NCI-H187 (cell line): Measurements from ENCODE around the gene TRIO.

Experiments used
- DNase-seq, 2 experiments: peaks; one replicate each; lab custom pipeline; 2025; lab: John Stamatoyannopoulos, UW

TRIO gene

DNA sequence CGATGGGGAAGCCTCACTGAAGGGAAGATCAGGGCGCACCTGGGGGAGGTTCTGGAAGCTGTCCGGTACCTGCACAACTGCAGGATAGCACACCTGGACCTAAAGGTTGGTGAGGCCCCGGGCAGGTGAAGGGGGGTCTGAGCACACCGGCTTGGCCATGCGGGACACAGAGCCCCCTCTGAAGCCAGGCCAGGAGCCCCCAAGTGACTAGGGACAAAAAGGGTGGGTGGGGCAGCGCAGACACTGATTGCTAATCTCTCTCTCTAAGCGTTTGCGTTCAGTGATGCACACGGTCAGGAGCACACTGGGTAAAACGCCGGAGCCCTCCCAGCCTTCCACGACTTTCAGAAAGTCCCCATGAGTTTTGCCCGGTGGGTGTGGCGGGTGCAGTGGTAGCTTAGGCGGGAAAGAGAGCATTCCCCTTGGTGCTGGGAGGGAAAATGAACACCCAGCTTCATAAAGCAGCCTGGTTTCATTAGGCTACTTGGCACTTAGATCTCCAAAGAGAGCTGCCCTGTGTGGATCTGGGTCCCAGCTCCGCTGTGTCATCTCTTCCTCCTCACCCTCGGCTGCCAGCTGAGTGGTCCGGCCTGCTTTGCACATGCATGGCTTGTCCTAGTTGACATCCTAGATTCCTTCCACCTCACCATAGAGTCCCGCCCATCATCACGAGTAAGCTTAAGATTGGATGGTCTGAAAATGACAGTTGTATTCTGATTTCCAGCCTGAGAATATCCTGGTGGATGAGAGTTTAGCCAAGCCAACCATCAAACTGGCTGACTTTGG lies 364.2 kb downstream of the TRIO start:
- DNase-seq = no peak

DNA sequence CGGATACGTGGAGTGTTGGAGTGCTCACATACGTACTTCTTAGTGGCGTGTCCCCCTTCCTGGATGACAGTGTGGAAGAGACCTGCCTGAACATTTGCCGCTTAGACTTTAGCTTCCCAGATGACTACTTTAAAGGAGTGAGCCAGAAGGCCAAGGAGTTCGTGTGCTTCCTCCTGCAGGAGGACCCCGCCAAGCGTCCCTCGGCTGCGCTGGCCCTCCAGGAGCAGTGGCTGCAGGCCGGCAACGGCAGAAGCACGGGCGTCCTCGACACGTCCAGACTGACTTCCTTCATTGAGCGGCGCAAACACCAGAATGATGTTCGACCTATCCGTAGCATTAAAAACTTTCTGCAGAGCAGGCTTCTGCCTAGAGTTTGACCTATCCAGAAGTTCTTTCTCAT lies 364.9 kb downstream of the TRIO start:
- DNase-seq = no peak

DNA sequence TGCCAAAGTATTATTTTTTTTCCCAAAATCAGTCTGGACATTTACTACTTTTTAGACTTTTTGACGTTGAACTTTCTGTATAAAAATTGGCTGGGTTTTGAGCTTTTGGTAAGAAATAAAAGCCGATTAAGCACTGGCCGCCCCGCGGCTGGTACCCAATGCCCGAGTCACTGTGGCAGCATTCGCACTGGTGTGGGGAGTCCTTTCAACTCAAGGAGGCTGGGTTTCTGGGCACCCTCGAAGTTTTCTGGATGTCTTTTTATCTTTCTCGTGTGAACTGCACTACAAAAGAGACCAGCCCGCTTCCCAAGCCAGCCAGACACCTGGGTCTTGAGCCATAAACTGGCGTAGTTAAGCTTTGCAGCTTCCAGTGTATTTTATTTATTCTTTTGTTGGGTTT lies 366.4 kb downstream of the TRIO start:
- no peak for DNase-seq

DNA sequence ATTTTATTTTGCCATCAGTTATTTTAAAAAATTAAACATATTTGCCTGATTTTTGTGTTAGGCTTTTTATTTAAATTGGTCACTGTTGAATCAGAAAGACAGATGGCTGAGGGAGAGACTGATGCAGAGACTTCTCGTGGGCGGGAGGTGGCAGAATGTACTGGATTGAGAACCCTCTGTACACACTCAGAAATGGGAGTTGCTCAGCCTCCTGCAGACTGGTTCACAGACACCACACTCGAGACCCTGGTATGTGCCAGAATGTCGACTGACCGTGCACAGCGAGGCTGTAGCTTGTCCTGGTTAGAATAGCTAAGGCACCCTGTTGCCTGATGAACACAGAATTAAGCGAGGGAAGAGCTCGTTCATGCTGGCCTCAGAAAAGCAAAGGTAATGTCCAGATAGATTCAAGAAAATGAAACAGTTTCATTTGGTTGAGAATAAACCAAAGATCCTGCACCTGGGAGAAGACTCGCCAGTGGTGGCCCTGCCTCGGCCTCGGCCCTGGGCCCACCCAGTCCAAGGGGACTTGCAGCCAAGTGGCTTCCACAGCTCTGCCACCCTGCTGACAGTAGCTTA lies 367.1 kb downstream of the TRIO start:
- no peak for DNase-seq

DNA sequence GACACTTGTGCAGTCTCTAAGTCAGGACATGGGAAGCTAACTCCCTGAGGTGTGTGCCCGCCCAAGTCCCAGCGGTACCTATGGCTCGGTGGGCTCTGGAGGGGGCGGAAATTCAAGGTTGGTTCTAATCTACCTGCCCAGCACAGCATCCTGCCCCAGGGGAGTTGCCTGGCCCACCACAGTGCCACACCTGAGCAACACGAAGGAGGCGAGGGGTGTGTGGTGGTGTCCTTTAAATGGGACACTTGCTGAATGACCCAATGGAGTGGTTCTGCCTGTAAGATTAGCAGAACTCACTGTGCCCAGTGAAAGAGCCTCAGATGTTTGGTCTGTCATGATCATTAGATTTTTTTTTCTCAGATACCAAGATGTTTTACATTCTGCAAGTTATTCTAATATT lies 367.7 kb downstream of the TRIO start:
- no peak for DNase-seq

DNA sequence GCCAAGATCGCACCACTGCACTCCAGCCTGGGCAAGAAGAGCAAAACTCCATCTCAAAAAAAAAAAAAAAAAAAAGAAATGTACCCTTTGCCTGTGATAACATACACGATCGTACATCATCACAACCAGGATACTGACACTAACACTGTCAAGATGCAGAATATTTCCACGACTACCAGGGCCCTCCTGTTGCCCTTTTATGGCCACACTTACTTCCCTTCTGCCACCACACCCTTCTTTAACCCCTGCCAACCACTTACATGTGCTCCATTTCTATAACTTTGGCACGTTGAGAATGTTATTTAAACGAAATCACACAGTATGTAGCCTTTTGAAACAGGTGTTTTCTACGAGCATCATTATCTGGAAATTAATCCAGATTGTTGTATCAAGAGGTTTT lies 369.4 kb downstream of the TRIO start:
- no peak for DNase-seq

DNA sequence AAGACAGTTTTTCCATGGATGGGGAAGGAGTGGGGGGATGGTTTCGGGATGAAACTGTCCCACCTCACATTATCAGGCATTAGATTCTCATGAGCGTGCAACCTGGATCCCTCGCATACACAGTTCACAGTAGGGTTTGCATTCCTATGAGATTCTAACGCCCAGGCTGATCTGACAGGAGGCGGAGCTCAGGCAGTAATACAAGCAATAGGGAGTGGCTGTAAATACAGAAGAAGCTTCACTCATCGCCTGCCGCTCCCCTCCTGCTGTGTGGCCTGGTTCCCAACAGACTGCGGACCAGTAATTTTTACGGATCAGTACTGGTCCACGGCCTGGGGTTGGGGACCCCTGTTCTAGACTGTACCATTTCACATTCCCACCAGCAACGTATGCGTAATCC lies 370.1 kb downstream of the TRIO start:
- DNase-seq = no peak

DNA sequence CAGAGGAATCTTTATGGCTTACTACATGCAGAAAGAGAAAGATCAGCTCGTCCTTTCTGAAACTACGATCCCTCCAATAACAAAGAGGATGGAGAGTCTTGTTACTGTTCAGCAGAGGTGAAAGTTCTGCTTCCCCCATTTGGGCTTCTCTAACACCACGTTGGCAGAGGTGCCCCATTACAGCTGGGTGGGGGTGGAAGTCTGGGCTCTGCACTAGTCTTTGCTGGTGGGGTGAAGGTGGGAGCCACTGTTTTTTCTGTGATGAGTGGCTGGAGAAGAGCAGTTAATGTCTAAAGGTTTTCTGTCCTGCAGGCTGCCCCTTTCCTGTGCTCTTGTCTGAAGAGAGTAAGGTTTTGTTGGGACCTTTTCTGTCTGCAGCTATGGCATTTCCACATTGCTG lies 373.8 kb downstream of the TRIO start:
- DNase-seq = no peak

DNA sequence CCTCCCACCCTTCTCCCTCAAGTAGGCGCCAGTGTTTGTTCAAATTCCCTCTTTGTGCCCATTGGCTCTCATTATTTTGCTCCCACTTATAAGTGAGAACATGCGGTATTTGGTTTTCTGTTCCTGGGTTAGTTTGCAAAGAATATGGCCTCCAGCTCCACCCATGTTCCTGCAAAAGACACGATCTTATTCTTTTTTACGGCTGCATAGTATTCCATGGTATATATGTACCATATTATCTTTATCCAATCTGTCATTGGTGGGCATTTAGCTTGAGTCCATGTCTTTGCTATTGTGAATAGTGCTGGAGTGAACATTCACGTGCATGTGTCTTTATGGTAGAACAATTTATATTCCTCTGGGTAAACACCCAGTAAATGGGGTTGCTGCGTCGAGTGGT lies 375.5 kb downstream of the TRIO start:
- DNase-seq = no peak

DNA sequence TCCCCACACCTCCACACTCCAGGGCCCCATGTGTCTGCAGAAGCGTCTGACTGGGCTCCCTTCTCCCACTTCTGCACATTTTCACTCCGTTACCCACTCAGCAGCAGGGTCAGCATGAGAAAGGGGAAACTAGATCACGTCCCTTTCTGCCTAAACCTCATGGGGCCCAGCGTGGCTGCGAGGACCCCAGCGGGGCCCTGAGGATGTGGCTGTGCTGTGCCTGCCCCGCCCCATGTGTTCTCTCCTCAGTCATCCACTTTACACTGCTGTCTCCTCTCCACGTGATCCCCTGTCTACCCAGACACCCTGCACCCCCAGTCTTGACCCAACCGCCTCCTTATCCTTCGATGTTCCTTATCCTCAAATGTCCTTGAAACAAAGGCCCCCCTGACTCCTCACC lies 378.6 kb downstream of the TRIO start:
- no peak for DNase-seq

DNA sequence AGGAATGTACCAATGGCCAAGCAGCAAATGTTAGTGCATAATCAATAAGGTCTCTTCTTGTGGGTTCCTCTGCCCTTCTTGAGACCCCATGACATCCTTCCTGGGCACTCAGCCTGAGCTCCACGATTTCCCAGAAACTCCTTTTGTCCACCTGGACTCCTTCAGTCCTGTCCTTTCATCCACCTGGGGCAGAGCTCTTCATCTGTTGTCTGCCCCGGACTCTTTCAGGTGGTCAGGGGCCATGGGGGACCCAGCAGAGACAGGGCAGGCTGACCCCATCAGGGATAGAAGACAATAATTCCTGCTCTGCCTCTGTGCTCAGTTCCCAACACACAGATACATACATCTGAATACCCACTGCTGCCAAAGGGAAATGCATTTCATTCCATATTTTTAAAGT lies 379.6 kb downstream of the TRIO start:
- no peak for DNase-seq

DNA sequence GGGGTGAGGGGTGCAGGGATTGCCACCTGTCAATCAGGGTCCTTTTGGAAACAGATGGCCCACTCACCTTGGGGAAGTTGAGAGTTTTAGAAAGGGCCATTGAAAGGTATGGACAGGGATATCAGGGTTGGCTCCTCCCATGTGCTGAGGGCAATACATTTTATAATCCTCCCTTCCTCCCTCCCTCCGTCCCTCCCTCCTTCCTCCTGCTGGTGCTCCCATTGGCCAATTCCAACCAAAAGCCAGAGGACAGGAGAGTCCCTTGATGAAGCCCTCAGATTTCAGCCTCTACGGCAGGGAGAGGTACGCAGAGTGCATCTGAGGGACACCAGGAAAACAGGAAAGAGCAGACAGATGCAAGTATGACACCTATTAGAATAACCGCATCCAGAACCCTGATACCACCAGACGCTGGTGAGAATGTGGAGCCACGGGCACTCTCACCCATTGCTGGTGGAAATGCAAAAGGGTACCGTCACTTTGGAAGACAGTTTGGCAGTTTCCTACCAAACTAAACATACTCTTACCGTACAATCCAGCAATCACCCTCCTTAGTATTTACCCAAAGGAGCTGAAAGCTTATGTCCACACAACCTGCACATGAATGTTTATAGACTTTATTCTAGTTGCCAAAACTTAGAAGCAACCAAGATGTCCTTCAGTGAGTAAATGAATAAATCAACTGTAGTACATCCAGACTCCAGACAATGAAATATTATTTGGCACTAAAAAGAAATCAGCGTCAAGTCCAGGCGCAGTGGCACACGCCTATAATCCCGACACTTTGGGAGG lies 380.3 kb downstream of the TRIO start:
- DNase-seq = no peak

DNA sequence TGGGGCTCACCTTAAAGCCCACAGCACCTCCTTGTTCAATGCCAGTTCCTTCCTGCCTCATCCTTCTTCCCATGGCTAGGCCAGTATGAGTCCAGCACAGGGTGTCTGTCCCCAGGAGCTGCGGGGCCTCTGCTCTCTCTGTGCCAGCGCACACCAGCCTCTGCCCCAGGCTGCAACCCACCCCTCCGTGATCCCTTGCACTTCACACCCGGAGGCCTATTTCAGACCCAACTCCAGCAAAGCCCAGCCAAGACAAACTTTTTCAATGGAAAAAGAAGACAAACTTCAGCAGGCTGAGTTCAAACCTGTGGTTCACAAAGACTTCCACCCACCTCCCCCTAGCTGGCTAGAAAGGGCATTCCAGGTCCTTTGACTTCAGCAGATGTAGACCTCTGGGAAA lies 382.3 kb downstream of the TRIO start:
- no peak for DNase-seq

DNA sequence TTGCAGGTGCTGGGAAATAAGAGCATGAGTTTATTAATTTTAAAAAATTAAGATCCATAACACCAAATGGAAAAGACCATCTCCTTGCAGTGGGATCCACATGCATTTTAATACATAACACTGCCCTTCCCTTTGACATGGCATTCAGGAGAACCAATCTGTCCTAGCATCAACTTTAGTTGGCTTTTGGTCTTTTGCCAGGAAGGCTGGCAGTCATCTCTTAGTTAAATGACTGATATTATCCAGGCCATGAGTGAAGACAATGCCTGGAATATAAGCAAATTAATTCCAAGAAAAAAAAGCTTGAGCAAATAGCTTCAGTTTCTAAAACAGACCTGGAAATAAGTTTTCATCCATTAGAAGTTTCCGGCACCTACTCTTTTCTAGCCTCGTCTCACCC lies 383.4 kb downstream of the TRIO start:
- DNase-seq = no peak

DNA sequence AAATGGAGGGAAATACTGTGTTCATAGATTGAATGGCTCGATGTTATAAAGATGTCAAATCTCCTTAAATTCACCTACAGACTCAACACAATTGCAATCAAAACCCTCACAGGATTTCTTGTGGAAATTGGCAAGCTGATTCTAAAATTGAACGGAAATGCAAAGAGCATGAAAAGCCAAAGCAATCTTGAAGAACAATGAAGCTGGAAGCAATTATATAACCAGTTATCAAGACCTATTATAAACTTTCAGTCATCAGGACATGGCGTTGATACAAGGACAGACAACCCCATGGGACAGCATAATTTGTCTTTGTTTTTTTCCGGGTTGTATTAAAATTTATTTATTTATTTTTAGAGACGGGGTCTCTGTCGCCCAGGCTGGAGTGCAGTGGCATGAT lies 385.0 kb downstream of the TRIO start:
- DNase-seq = no peak

DNA sequence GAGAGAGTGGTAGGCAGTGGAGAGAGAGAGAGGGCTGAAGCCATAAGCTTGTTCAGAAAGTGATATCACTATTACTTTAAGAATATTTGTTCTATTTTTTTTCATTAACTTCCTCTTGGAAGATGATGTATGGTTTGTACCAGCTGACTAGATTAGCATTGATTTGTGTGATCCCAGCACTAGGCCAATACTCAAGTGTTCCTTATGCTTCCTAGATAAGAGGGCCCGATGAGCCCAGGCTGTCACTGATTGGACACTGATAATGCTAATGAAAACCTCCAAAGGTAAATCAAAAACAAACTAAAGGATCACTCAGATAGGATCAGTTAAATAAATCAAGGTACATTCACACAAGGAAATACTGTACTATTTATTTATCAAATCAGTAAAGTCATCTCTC lies 385.8 kb downstream of the TRIO start:
- DNase-seq = no peak

DNA sequence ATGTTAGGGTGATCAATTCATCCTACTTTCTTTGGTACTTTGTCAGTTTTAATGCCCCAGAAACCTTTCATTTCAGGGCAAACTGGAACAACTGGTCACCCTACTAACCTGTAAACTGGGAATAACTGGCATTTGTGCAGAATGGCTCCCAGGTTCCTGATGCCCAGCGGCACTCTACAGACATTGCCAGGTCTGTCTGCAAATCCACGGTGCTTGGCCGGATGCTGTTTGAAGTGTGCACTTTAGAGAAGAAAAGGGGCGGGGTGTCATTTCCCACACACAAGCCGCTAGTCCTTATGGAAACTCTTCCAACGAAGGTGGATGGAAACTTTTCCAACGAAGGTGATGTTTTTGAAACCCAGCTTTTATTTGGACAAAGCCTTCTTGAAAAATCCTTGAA lies 388.5 kb downstream of the TRIO start:
- no peak for DNase-seq

DNA sequence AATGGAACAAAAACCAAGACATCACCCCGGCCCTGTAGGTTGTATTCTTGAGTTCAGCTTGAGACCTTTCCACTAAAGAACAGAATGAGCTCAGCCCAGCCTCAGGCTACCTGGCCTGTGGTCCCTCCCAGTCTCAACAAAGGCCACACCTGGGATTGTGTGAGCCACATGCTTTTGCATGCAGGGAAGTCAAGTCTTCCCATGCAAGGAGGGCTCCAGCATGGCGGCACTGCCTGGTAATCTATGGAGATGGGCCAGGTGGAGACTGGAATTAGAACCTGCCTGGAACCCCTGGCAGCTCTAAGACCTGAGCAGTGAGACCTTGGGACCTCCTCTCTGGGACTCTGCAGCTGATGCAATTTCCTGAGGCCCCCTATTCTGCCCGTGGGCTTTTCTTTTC lies 389.0 kb downstream of the TRIO start:
- no peak for DNase-seq

DNA sequence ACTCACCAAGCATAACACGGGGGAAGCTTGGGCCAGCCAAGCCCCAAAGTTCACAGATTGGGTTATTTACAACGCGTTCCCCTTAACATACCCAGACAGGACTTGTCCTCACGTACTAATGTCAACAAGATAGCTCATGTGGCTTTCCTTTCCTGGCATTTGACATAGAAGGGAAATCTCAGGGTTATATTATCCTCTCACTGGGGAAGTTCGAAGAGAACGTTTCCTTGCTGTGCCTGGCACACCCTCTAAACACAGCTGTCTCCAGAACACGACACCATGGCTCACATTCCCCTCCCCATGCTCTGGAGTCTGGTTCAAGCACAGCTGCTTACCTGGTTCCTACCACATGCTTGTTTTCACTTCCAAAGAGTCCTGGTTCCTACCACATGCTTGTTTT lies 391.6 kb downstream of the TRIO start:
- no peak for DNase-seq

DNA sequence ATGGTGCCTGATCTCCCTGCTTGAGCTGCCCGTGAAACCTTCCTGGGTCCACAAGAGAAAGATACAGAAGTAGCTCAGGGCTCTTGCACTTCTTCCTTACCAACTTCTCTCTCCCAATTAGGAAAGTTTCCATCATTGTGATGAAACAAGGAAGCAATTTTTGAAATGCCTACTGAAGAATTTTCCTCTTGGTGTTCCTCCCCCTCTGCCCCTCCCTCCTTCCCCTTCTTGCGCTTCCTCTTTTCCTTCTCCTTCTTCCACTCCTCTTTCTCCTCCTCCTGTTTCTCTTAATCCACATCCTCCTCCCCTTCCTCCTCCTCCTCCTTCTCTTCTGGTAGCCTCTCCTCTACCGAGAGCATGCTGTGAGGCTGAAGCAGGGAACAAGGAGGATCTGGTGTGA lies 402.2 kb downstream of the TRIO start:
- DNase-seq = no peak

DNA sequence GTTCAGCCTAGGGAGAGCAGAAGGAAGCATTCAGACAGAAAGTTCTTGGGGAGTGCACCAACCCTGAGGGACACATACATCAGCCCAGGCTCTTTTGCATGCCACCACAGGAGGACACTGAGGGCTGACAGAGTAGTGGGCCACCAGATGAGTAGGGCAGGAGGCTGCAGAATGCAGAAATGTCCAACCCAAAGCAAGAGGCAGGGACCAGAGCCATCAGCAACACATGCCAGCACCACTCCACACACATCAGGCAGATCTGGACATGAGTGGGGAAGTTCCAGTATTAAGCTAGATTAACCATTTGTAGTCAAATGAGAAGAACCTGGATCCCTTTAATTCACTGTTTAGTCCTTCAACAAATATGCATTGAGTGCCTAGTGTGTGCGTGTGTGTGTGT lies 402.7 kb downstream of the TRIO start:
- no peak for DNase-seq

DNA sequence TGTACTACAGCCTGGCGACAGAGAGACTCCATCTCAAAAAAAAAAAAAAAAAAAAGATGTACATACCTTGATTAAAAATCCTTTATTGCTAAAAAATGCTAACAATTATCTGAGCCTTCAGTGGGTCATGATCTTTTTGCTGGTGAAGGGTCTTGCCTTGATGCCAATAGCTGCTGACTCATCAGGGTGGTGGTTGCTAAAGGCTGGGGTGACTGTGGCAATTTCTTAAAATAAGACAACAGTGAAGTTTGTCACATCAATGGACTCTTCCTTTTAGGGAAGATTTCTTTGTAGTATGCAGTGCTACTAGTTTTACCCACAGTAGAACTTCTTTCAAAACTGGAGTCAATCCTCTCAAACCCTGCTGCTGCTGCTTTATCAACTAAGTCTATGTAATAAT lies 404.5 kb downstream of the TRIO start:
- DNase-seq = no peak

DNA sequence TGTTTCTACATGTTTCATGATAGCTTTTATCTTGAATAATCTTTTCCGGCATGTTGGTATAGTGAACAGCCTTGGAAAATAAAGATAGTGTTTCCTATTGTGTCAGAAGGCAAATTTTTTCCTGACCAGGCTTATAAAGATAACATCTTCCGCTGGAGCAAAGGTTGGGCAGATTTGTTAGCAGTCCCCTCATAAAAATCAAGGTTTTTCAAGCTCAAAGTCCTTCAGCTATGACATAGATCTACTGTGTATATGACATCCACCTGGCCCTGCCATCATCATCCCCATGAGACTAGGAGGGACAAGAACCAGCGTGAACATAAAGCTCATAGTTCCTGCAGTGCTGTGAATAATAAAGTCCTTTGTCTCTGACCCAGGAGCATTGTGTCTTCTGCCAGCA lies 408.1 kb downstream of the TRIO start:
- DNase-seq = no peak
